SKM-1 (cell line): ENCODE data around the gene ACAA1.
A peak's percentile ranks its signal among the peaks of the same experiment; 100 is the strongest.

Experiments
- DNase-seq: peaks from one replicate; lab custom pipeline; 2025; ENCODE audit not compliant: unreplicated experiment; lab: John Stamatoyannopoulos, UW

ACAA1 gene

GRCh38 chr3:38119821-38120692, 16.9 kb downstream of the ACAA1 start:
- no peak for DNase-seq

- DNase-seq = no peak
Measured at GRCh38 chr3:38119248-38119544, 17.7 kb downstream of the ACAA1 start.

GRCh38 chr3:38118421-38119247, 18.3 kb downstream of the ACAA1 start:
- no peak for DNase-seq

- DNase-seq = peak; percentile 34
Measured at GRCh38 chr3:38117748-38118420, 19.0 kb downstream of the ACAA1 start.

GRCh38 chr3:38117163-38117716, 19.7 kb downstream of the ACAA1 start:
- no peak for DNase-seq

GRCh38 chr3:38116471-38117162, 20.3 kb downstream of the ACAA1 start:
- no peak for DNase-seq

- DNase-seq = no peak
Measured at GRCh38 chr3:38115645-38116427, 21.1 kb downstream of the ACAA1 start.

- no peak for DNase-seq
Measured at GRCh38 chr3:38114875-38115644, 21.9 kb downstream of the ACAA1 start.

GRCh38 chr3:38114052-38114874, 22.7 kb downstream of the ACAA1 start:
- no peak for DNase-seq

GRCh38 chr3:38112378-38112761, 24.6 kb downstream of the ACAA1 start:
- no peak for DNase-seq

GRCh38 chr3:38111696-38112377, 25.1 kb downstream of the ACAA1 start:
- no peak for DNase-seq

GRCh38 chr3:38111201-38111600, 25.7 kb downstream of the ACAA1 start:
- DNase-seq = no peak

GRCh38 chr3:38110314-38111050, 26.4 kb downstream of the ACAA1 start:
- DNase-seq = no peak

GRCh38 chr3:38109580-38110313, 27.2 kb downstream of the ACAA1 start:
- no peak for DNase-seq

GRCh38 chr3:38108649-38109579, 28.0 kb downstream of the ACAA1 start:
- DNase-seq = peak; percentile 76
